ENCODE results near the gene PPM1L.

GRCh38 chr3:160820430-160820829 lies 64.4 kb downstream of the PPM1L start:
- TF ChIP-seq CTCF (IDR thresholded peaks at IDR 0.05; ENCODE audit: low read length) (no peak), EZH2 (IDR thresholded peaks at IDR 0.05; ENCODE audit: borderline replicate concordance, low read length) (no peak)
